ENCODE measurements around the gene HORMAD2.

Gene HORMAD2

GRCh38 chr22:30159561-30160353 lies 79.5 kb downstream of the HORMAD2 start:
- DNase-seq (ENCODE audit: low read depth in 1 of 2, low spot score in 1 of 2) = no peak

- DNase-seq (ENCODE audit: low read depth in 1 of 2, low spot score in 1 of 2) = no peak
Observed at GRCh38 chr22:30161051-30161469, 80.8 kb downstream of the HORMAD2 start.

GRCh38 chr22:30167296-30167695 lies 87.0 kb downstream of the HORMAD2 start:
- DNase-seq (ENCODE audit: low read depth in 1 of 2, low spot score in 1 of 2) = no peak

GRCh38 chr22:30167734-30168133 lies 87.5 kb downstream of the HORMAD2 start:
- no peak for DNase-seq (ENCODE audit: low read depth in 1 of 2, low spot score in 1 of 2)

- DNase-seq (ENCODE audit: low read depth in 1 of 2, low spot score in 1 of 2) = no peak
Observed at GRCh38 chr22:30169002-30169401, 88.7 kb downstream of the HORMAD2 start.

- DNase-seq (ENCODE audit: low read depth in 1 of 2, low spot score in 1 of 2) = no peak
Observed at GRCh38 chr22:30170129-30170528, 89.9 kb downstream of the HORMAD2 start.

- no peak for DNase-seq (ENCODE audit: low read depth in 1 of 2, low spot score in 1 of 2)
Observed at GRCh38 chr22:30171008-30171407, 90.7 kb downstream of the HORMAD2 start.

GRCh38 chr22:30175690-30176288 lies 95.5 kb downstream of the HORMAD2 start:
- no peak for DNase-seq (ENCODE audit: low read depth in 1 of 2, low spot score in 1 of 2)

- no peak for DNase-seq (ENCODE audit: low read depth in 1 of 2, low spot score in 1 of 2)
Observed at GRCh38 chr22:30176431-30176830, 96.2 kb downstream of the HORMAD2 start.

- DNase-seq (ENCODE audit: low read depth in 1 of 2, low spot score in 1 of 2) = no peak
Observed at GRCh38 chr22:30178181-30179126, 98.2 kb downstream of the HORMAD2 start.

- DNase-seq (ENCODE audit: low read depth in 1 of 2, low spot score in 1 of 2) = no peak
Observed at GRCh38 chr22:30180616-30181015, 100.4 kb downstream of the HORMAD2 start.

- DNase-seq (ENCODE audit: low read depth in 1 of 2, low spot score in 1 of 2) = no peak
Observed at GRCh38 chr22:30181459-30182349, 101.4 kb downstream of the HORMAD2 start.

GRCh38 chr22:30182350-30182745 lies 102.1 kb downstream of the HORMAD2 start:
- no peak for DNase-seq (ENCODE audit: low read depth in 1 of 2, low spot score in 1 of 2)

GRCh38 chr22:30182815-30183214 lies 102.6 kb downstream of the HORMAD2 start:
- no peak for DNase-seq (ENCODE audit: low read depth in 1 of 2, low spot score in 1 of 2)

- no peak for DNase-seq (ENCODE audit: low read depth in 1 of 2, low spot score in 1 of 2)
Observed at GRCh38 chr22:30183271-30183670, 103.0 kb downstream of the HORMAD2 start.

GRCh38 chr22:30183861-30184278 lies 103.6 kb downstream of the HORMAD2 start:
- DNase-seq (ENCODE audit: low read depth in 1 of 2, low spot score in 1 of 2) = no peak

- no peak for DNase-seq (ENCODE audit: low read depth in 1 of 2, low spot score in 1 of 2)
Observed at GRCh38 chr22:30185129-30185528, 104.9 kb downstream of the HORMAD2 start.

- no peak for DNase-seq (ENCODE audit: low read depth in 1 of 2, low spot score in 1 of 2)
Observed at GRCh38 chr22:30185549-30185948, 105.3 kb downstream of the HORMAD2 start.

- DNase-seq (ENCODE audit: low read depth in 1 of 2, low spot score in 1 of 2) = no peak
Observed at GRCh38 chr22:30186041-30186440, 105.8 kb downstream of the HORMAD2 start.

GRCh38 chr22:30186510-30186909 lies 106.2 kb downstream of the HORMAD2 start:
- no peak for DNase-seq (ENCODE audit: low read depth in 1 of 2, low spot score in 1 of 2)

- DNase-seq (ENCODE audit: low read depth in 1 of 2, low spot score in 1 of 2) = no peak
Observed at GRCh38 chr22:30187094-30187493, 106.8 kb downstream of the HORMAD2 start.

All from activated T-helper 1 cell treated with anti-CD3 and anti-CD28 coated beads, Interleukin-2, amount 50 U/mL, for 16 hours (primary cell).